Heart right ventricle (tissue), 16 donors: ENCODE data around the gene STXBP3. TPM values are rescaled to one million over a fixed set of nuclear protein-coding genes. Genes with fewer than 3 reads are reported as not detected.
A peak's percentile ranks its signal among the peaks of the same experiment; 100 is the strongest.

Experiments
- ATAC-seq, 8 donors: fragments of 200-7000 bp; cut with Tn5 transposase; one replicate each; pipeline ENCODE4 v1.9.1; 2020; ENCODE audit warnings: mild to moderate bottlenecking in 8 of 8, moderate library complexity in 8 of 8, moderate number of reproducible peaks in 1 of 8
- DNase-seq, 2 donors: peaks; one replicate each; pipeline ENCODE4 v3.0.0-alpha.2; 2020
- H3K27ac ChIP-seq, 10 donors: fragments of 200-600 bp; sonication (generic) in 2 of 10; one replicate each; pipeline versions ENCODE4 v1.5.0 to v1.8.0; 2020 to 2022; ENCODE audit warnings: mild to moderate bottlenecking in 3 of 10
- H3K27me3 ChIP-seq, 7 donors: fragments of 200-600 bp; one replicate each; pipeline ENCODE4 v1.8.0; 2021 to 2022; ENCODE audit warnings: mild to moderate bottlenecking in 2 of 7
- H3K36me3 ChIP-seq, 9 donors: fragments of 200-600 bp; sonication (generic) in 1 of 9; one replicate each; pipeline versions ENCODE4 v1.5.0 to v1.8.0; 2020 to 2022; ENCODE audit warnings: mild to moderate bottlenecking in 2 of 9
- H3K4me1 ChIP-seq, 9 donors: fragments of 200-600 bp; sonication (generic) in 1 of 9; one replicate each; pipeline versions ENCODE4 v1.5.0 to v1.8.0; 2020 to 2022; ENCODE audit warnings: mild to moderate bottlenecking in 4 of 9
- H3K4me3 ChIP-seq, 10 donors: fragments of 200-600 bp; sonication (generic) in 2 of 10; one replicate each; pipeline versions ENCODE4 v1.5.0 to v1.8.0; 2020 to 2022; ENCODE audit warnings: mild to moderate bottlenecking in 7 of 10, moderate library complexity in 2 of 10
- H3K9me3 ChIP-seq, 11 donors: fragments of 200-600 bp in 10 of 11; sonication (generic) in 2 of 11; one replicate each; pipeline versions ENCODE4 v1.5.0 to v1.8.0; 2013 to 2022; ENCODE audit warnings: mild to moderate bottlenecking in 2 of 11, control low read depth in 1 of 11, moderate library complexity in 1 of 11
- whole genome bisulfite sequencing, 2 donors: extraction: QIAGEN DNeasy Blood & Tissue Kit; methylation state at CpG; one replicate each; pipeline ENCODE4 v1.1.7; 2013; ENCODE audit warnings: inconsistent platforms in 1 of 2; 5-methylcytosine and 5-hydroxymethylcytosine counted together
- intact Hi-C, 10 donors: fragments of 100-400 bp; cut with DNase I; formaldehyde crosslinking; loops; one replicate each; pipeline versions ENCODE4 v1.11.1 to v1.14.2; 2022
- polyA plus RNA-seq, 2 donors: library from polyadenylated mRNA; stranded (reverse); fragments of 200-250 nt; gene quantifications; one replicate each; pipeline ENCODE4 v1.2.3, GENCODE V29; 2013
- total RNA-seq, 10 donors: library from RNA; stranded (reverse); fragmentation: NEBNext Ultra II Directional in 3 of 10; extraction: Animal tissue kit (Norgen Biotek cat#: 25700) in 3 of 10; gene quantifications; one replicate each; pipeline versions ENCODE4 v1.2.1 to v1.2.4, GENCODE V29; 2021 to 2023
- TF ChIP-seq, protein P1 (sequence below), 9 donors: fragments of 200-600 bp; sonication (generic) in 2 of 9; IDR thresholded peaks; one replicate each; pipeline versions ENCODE4 v1.5.0 to v1.8.0; 2021 to 2022; ENCODE audit warnings: antibody characterized with exemption in 9 of 9, mild to moderate bottlenecking in 5 of 9, moderate library complexity in 1 of 9
- donor health status: Arrhythmogenic right ventricular cardiomyopathy.
- donor health status: ischemic (EF 13 %, LVEDD 7.1; RV severe dilation, severe dysfunction).
- donor health status: healthy with polysubstance abuse.
- donor health status: DM: no; HTN: yes; CAD: no.
- donor health status: DM: no; HTN: no; CAD: no.
- donor health status: ischemic (EF 25% LVEDD 6.9; RV normal size, moderate dysfunction).
- donor health status: ischemic (EF 25% LVEDD 5.7; RV mildly dilated, moderate dysfunction).
- donor health status: healthy.
- donor health status: DM: yes; HTN: yes; CAD: no.
- donor health status: Ischemic cardiomyopathy.
- donor health status: ischemic (EF 35%, LVEDD 5.7; RV mildly dilated, moderate dysfunction).
- donor health status: nonischemic (EF 11% LVEDD 7.7; RV severe dilation, severe dysfunction).
- donor health status: DM: yes; HTN: yes; CAD: no.
- donor health status: PGD.
- donor health status: ischemic (EF 29% LVEDD 5.4; RV normal size, mild dysfunction).
- donor health status: nonischemic (EF 23%, LVEDD 6.1; RV moderate dilation, normal function).

The STXBP3 gene
- total and polyA plus RNA-seq, 12 donors: 18.1 to 34.5 (median 22.9) TPM

DNA sequence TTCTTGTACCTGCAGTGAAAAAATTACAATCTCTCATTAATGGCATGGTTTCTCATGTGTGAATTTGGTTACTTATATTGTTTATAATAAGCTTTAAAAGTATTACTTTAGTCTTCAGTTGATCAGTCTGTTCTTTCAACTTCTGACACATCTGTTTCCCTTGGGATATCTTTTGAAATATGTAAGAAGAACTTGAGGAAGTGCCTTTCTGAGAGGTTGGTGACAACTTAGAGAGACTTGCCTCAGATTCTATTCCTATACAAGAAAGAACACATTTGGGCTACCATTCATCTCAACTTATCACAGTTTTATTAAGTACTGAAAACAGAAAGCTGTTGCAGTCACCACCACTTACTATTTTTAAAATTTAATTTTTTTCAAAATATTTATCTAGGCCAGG lies 102.3 kb downstream of the STXBP3 start:
- TF ChIP-seq, protein P1, sequence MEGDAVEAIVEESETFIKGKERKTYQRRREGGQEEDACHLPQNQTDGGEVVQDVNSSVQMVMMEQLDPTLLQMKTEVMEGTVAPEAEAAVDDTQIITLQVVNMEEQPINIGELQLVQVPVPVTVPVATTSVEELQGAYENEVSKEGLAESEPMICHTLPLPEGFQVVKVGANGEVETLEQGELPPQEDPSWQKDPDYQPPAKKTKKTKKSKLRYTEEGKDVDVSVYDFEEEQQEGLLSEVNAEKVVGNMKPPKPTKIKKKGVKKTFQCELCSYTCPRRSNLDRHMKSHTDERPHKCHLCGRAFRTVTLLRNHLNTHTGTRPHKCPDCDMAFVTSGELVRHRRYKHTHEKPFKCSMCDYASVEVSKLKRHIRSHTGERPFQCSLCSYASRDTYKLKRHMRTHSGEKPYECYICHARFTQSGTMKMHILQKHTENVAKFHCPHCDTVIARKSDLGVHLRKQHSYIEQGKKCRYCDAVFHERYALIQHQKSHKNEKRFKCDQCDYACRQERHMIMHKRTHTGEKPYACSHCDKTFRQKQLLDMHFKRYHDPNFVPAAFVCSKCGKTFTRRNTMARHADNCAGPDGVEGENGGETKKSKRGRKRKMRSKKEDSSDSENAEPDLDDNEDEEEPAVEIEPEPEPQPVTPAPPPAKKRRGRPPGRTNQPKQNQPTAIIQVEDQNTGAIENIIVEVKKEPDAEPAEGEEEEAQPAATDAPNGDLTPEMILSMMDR (IDR thresholded peaks at IDR 0.05): no peak
- no peak for ATAC-seq
- Histone ChIP-seq H3K4me1 (peaks cover 0 to 25% (median 0%) of the 10 kb centered on the region in 9 donors), H3K36me3 (no peaks in the 10 kb centered on the region), H3K27ac (no peak overlapping the region), H3K27me3 (peaks cover 0 to 2% (median 0%) of the 10 kb centered on the region in 7 donors), H3K4me3 (no peak overlapping the region), H3K9me3 (no peaks in the 10 kb centered on the region)
- DNase-seq: no peak
- intact Hi-C loops: no loop called here

DNA sequence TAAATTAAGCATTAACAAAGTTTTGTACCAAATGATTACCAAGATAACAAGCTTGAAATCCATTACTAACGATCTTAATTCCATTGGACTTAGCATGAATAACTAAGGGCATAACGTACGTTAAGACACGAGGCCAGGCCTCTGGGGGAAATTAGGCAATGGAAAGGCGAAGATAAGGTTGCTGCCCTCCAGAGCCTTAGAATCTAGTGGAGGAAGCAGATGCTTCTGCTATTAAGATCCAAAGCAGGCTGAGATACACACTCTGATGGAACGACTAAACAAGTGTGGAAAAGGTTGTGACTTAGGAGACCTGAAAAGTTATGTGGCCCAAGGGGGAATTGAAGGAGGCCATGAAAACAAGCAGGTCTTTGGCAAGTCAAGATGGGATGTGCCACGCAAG lies 104.5 kb downstream of the STXBP3 start:
- intact Hi-C loops: no loop called here
- TF ChIP-seq, protein P1 (IDR thresholded peaks at IDR 0.05): no peak
- 84 to 87% methylated on average over 7 of the region's 7 CpGs for WGBS, 2 donors
- Histone ChIP-seq H3K36me3 (no peaks in the 10 kb centered on the region), H3K27me3 (peaks cover 0 to 5% (median 0%) of the 10 kb centered on the region in 7 donors), H3K4me1 (peaks cover 0 to 25% (median 0%) of the 10 kb centered on the region in 9 donors), H3K4me3 (no peak overlapping the region), H3K27ac (no peak overlapping the region), H3K9me3 (no peaks in the 10 kb centered on the region)
- no peak for DNase-seq
- no peak for ATAC-seq

DNA sequence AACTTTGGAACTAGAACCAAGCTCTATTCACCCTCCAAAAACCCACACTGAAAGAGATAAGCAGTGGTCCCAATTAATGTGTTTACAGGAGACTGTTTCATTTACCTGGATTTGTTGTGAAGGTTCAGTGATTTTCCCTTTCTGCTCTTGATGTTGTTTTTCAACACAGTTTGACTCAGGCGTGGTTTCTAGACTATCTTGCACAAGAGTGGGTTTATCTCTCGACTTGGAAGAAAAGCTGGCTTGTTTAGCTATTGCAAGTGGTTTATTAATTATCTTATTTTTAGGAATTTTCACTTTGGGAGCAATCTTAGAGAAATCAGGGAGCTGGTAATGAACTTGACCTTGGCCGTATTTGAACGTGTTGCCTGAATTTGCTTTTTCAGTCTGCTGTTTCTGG lies 105.1 kb downstream of the STXBP3 start:
- Histone ChIP-seq H3K4me3 (no peak overlapping the region), H3K4me1 (peaks cover 0 to 25% (median 0%) of the 10 kb centered on the region in 9 donors), H3K27ac (peak overlapping the region in 2 of 10 donors; percentile 44 to 45), H3K27me3 (peaks cover 0 to 5% (median 0%) of the 10 kb centered on the region in 7 donors), H3K36me3 (no peaks in the 10 kb centered on the region), H3K9me3 (no peaks in the 10 kb centered on the region)
- no peak for ATAC-seq
- TF ChIP-seq, protein P1 (IDR thresholded peaks at IDR 0.05): no peak
- DNase-seq: no peak
- intact Hi-C loops: no loop called here
- WGBS, 2 donors: 59 to 72% methylated on average over 4 of the region's 4 CpGs

DNA sequence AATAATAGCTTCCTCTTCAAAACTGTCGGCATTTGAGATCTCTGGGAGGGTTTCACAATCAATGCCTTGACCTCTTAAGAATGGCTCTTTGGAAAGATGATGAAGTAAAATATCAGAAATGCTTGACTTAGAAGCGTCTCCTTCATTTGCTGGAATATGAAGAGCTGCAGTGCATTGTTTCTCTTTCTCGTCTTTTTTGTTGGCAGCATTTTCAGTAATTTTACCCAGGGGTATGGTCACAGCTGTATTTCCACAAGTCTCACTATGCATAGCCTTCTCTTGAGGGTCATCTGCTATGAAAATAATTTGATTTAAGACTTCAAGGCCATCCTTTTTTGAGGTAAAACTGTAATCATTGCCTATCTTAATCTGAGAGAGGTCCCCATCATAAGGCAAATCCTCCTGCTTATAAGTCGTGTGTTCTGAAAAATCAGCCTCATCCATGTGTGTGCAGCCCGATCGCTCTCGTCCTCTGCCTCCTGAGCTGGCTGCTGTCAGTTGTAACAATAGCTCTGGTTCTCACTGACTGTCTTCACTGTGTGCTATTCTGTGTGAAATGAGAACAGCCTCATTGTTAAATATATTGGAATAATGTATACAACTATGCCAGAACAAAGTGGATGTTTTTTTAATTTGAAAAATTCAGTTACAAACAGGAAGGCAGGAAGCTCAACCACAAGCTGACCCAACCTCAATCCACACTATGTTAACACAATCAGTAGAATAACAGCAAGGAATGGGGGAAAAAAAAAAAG lies 105.9 kb downstream of the STXBP3 start:
- Histone ChIP-seq H3K27me3 (peaks cover 0 to 5% (median 0%) of the 10 kb centered on the region in 7 donors), H3K4me1 (peaks cover 0 to 25% (median 0%) of the 10 kb centered on the region in 9 donors), H3K27ac (peak overlapping the region in 3 of 10 donors; percentile 15 to 45 (median 44)), H3K9me3 (no peaks in the 10 kb centered on the region), H3K4me3 (peak overlapping the region in 4 of 10 donors; percentile 2 to 12 (median 10)), H3K36me3 (no peaks in the 10 kb centered on the region)
- intact Hi-C loops: no loop called here
- 38 to 51% methylated on average over 7 of the region's 7 CpGs for WGBS, 2 donors
- ATAC-seq (peak in 2 of 8 donors; percentile 37 to 52), DNase-seq (no peak)
- TF ChIP-seq, protein P1 (IDR thresholded peaks at IDR 0.05): no peak
